ENCODE measurements around the gene ZBTB1.

ZBTB1 gene

GRCh38 chr14:64573109-64573508 is 68.5 kb downstream of the ZBTB1 start:
- no peak for FAIRE-seq

All from endometrium (tissue), 2 donors.